ENCODE results near the gene PFKL. TPM values are rescaled to one million over a fixed set of nuclear protein-coding genes. Genes with fewer than 3 reads are reported as not detected.

Gene PFKL
- total RNA-seq, 2 donors from 2014 or later = 99.4 to 235 TPM

GRCh38 chr21:44327603-44327974, 27.7 kb downstream of the PFKL start:
- H3K4me3 ChIP-seq = no peak overlapping the region
- no peaks in the 10 kb centered on the region for H3K4me1 ChIP-seq (replicated peaks)
- 93% methylated on average over 7 of the region's 11 CpGs for WGBS
- intact Hi-C loops (cut with DNase I) = no loop called here
- no peak for TF ChIP-seq POLR2A (IDR thresholded peaks at IDR 0.05)
- TF ChIP-seq POLR2AphosphoS5 (IDR thresholded peaks at IDR 0.05) = no peak
- TF ChIP-seq, protein P1, sequence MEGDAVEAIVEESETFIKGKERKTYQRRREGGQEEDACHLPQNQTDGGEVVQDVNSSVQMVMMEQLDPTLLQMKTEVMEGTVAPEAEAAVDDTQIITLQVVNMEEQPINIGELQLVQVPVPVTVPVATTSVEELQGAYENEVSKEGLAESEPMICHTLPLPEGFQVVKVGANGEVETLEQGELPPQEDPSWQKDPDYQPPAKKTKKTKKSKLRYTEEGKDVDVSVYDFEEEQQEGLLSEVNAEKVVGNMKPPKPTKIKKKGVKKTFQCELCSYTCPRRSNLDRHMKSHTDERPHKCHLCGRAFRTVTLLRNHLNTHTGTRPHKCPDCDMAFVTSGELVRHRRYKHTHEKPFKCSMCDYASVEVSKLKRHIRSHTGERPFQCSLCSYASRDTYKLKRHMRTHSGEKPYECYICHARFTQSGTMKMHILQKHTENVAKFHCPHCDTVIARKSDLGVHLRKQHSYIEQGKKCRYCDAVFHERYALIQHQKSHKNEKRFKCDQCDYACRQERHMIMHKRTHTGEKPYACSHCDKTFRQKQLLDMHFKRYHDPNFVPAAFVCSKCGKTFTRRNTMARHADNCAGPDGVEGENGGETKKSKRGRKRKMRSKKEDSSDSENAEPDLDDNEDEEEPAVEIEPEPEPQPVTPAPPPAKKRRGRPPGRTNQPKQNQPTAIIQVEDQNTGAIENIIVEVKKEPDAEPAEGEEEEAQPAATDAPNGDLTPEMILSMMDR (IDR thresholded peaks at IDR 0.05) = no peak
- no peak overlapping the region for H3K27ac ChIP-seq
- no peaks in the 10 kb centered on the region for H3K27me3 ChIP-seq (replicated peaks; ENCODE audit: insufficient read depth)
- no peak for DNase-seq (ENCODE audit: low spot score)
- H3K9me3 ChIP-seq = no peaks in the 10 kb centered on the region
- H3K36me3 ChIP-seq = peaks cover 0 to 3% of the 10 kb centered on the region in 2 donors

DNA sequence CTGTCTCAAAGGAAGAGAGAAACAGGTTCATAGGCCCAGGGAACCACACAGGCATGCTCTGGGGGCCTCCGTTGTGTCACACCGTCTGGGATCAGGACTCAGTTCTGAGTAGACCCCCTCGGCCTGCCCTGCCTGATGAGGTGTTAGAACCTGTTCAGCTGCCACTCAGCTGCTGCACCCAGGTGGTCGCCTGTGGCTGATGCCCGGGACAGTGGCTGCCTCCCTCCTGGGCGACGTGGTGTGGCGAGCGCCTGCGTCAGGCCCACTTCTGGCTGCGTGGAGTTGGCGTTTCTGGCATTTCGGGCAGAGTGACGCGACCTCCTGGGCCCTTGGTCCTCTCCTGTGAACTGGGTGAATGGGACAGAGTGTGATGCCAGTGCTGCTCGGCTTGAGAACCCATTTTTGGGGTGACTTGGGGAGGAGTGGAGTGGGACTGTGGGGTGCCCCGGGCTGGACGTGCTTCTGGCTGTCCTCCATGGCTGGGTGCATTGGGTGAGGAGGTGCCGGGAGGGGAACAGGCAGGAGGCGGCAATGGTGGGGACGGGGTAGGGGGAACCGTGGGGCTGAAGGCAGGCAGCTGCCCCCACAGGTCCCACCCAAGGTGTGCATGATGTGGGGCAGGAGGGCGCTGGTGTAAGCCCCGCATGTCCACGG, 28.5 kb downstream of the PFKL start:
- Histone ChIP-seq H3K27ac (no peak overlapping the region), H3K27me3 (replicated peaks; ENCODE audit: insufficient read depth) (no peaks in the 10 kb centered on the region), H3K36me3 (peaks cover 0 to 2% of the 10 kb centered on the region in 2 donors), H3K4me1 (replicated peaks) (no peaks in the 10 kb centered on the region), H3K4me3 (no peak overlapping the region), H3K9me3 (no peaks in the 10 kb centered on the region)
- 71% methylated on average over 17 of the region's 25 CpGs for WGBS
- intact Hi-C loops (cut with DNase I) = no loop called here
- DNase-seq (ENCODE audit: low spot score) = no peak
- no peak for TF ChIP-seq POLR2A (IDR thresholded peaks at IDR 0.05)
- TF ChIP-seq, protein P1 (IDR thresholded peaks at IDR 0.05) = no peak
- TF ChIP-seq POLR2AphosphoS5 (IDR thresholded peaks at IDR 0.05) = no peak

DNA sequence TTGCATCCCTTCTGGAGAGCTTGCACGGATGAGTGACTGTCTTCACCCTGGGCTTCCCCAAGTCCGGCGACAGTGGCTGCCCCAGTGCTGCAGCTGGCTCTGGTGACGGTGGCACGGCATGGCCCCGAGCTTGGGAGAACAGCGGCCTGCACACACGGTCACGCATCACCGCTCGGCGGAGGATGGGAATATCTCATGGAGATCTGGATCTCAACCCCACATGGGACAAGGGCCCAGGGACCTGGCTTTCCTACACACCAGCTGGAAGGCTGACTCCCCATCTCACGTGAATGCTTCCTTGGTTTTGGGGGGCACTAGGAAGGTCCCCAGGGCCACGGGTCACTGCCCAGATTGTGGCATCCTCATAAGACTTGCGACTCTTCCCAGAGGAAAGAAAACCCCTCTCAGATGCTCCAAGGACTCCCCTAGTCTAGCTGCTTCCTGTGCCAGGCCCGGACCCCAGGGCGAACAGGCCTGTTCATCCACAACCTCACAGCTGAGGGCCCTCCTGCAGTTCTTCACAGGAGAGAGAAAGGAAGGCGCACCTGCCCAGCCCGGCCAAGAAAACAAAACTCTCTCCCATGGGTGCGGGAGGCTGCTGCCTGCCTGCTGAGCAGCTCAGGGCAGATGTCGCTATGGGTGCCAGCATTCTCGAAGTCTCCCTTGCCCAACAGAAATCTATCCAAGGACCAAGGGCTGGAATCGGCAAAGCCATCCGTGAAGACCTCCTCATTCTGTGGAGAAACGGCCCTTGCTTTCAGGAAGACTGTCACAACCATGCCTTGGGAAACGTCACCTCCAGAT, 29.4 kb downstream of the PFKL start:
- 71% methylated on average over 25 of the region's 26 CpGs for WGBS
- intact Hi-C loops (cut with DNase I) = no loop called here
- TF ChIP-seq POLR2A (IDR thresholded peaks at IDR 0.05) (no peak), POLR2AphosphoS5 (IDR thresholded peaks at IDR 0.05) (no peak)
- TF ChIP-seq, protein P1 (IDR thresholded peaks at IDR 0.05) = no peak

DNA sequence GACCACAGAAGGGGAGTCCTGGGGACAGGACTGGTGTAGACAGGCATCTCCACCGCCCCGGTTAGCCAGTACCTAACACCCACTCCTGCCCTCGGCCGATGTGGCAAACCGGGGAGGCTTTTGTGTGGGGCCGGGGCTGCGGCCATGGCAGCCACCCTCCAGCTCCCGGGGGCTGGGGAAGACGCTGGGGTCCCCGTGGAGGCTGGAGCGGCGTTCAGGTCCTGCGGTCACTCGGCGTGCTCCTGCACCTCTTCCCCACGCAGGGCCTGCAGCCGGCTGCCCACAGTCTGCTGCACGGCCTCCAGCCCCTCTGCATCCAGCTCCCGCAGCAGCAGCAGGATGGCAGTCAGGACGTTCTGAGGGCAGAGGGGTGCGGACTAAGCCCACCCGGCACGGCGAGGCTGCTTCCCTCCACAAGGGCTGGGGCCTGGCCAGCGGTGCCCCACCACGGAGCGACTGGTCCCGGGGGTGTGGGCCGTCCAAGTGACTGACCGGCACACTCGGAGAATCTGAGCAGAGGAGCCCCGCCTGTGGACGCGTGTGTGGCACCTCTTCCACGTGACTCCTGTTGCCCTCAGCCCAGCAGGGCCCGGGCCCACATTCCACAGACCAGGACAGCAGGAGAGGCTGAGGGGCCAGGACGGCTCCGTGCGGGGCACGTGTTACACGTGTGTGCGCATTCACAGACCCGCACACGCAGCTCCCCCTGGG, 30.3 kb downstream of the PFKL start:
- H3K4me3 ChIP-seq = no peak overlapping the region
- no peak for DNase-seq (ENCODE audit: low spot score)
- intact Hi-C loops (cut with DNase I) = no loop called here
- no peaks in the 10 kb centered on the region for H3K36me3 ChIP-seq
- no peaks in the 10 kb centered on the region for H3K27me3 ChIP-seq (replicated peaks; ENCODE audit: insufficient read depth)
- no peaks in the 10 kb centered on the region for H3K9me3 ChIP-seq
- no peaks in the 10 kb centered on the region for H3K4me1 ChIP-seq (replicated peaks)
- no peak overlapping the region for H3K27ac ChIP-seq
- WGBS = 85% methylated on average over 43 of the region's 44 CpGs
- TF ChIP-seq POLR2A (IDR thresholded peaks at IDR 0.05) = no peak
- TF ChIP-seq POLR2AphosphoS5 (IDR thresholded peaks at IDR 0.05) = no peak
- TF ChIP-seq, protein P1 (IDR thresholded peaks at IDR 0.05) = no peak

More for the DNA sequence above, 29.4 kb downstream of the PFKL start:
- Histone ChIP-seq H3K36me3 (no peaks in the 10 kb centered on the region), H3K4me1 (replicated peaks) (no peaks in the 10 kb centered on the region), H3K4me3 (no peak overlapping the region), H3K9me3 (no peaks in the 10 kb centered on the region), H3K27ac (no peak overlapping the region), H3K27me3 (replicated peaks; ENCODE audit: insufficient read depth) (no peaks in the 10 kb centered on the region)
- DNase-seq (ENCODE audit: low spot score) = no peak
